IMR-90 (cell line): ENCODE measurements around the gene FANCD2OS. TPM values are rescaled to one million over a fixed set of nuclear protein-coding genes. Genes with fewer than 3 reads are reported as not detected.

Experiments used
- ATAC-seq: fragments of 200-7000 bp; cut with Tn5 transposase; 2 replicates; pipeline ENCODE4 v1.9.1; 2020; ENCODE audit warnings: low read depth, mild to moderate bottlenecking, moderate library complexity
- BruUV-seq: library from RNA; stranded (reverse); fragments of 400-500 nt; replicated peaks from 2 replicates; lab custom pipeline; 2021; lab: Mats Ljungman, UMichigan
- CTCF ChIA-PET: fragments of 300-600 bp; formaldehyde crosslinking; extraction: SDS; loops from one replicate; lab custom pipeline; 2021; ENCODE audit warnings: antibody characterized with exemption; lab: Yijun Ruan, JAX
- POLR2A ChIA-PET: fragments of 300-600 bp; sonication (Branson Sonifier 250); formaldehyde crosslinking; loops from one replicate; lab custom pipeline; 2022; ENCODE audit warnings: antibody characterized with exemption; ENCODE audit not compliant: unreplicated experiment; lab: Charles Lee
- DNase-seq: peaks from one replicate; pipeline ENCODE4 v3.0.0; 2013
- H2AFZ ChIP-seq: replicated peaks from 2 replicates; pipeline ENCODE3; 2013; ENCODE audit warnings: low read length, mild to moderate bottlenecking; ENCODE audit not compliant: poor library complexity
- H2AK5ac ChIP-seq: 2 replicates; pipeline ENCODE4 v1.6.1; 2013; ENCODE audit warnings: low read depth, low read length, inconsistent platforms
- H2AK9ac ChIP-seq: replicated peaks from 2 replicates; pipeline ENCODE3; 2013; ENCODE audit warnings: mild to moderate bottlenecking, low read depth, low read length, moderate library complexity; ENCODE audit not compliant: poor library complexity
- H2BK120ac ChIP-seq: 2 replicates; pipeline ENCODE4 v1.6.1; 2013; ENCODE audit warnings: low read depth, low read length, inconsistent platforms
- H2BK15ac ChIP-seq: 3 replicates; pipeline ENCODE4 v1.6.1; 2013; ENCODE audit warnings: low read depth, low read length, inconsistent platforms
- H2BK20ac ChIP-seq: 2 replicates; pipeline ENCODE4 v1.6.1; 2013; ENCODE audit warnings: low read depth, mild to moderate bottlenecking, inconsistent platforms, low read length, moderate library complexity
- H2BK5ac ChIP-seq: 2 replicates; pipeline ENCODE4 v1.6.1; 2013; ENCODE audit warnings: mild to moderate bottlenecking, low read depth, low read length, inconsistent platforms; ENCODE audit not compliant: poor library complexity, severe bottlenecking
- H3K14ac ChIP-seq: replicated peaks from 2 replicates; pipeline ENCODE4 v1.6.1; 2013; ENCODE audit warnings: low read depth, low read length, inconsistent platforms
- H3K18ac ChIP-seq: 2 replicates; pipeline ENCODE4 v1.6.1; 2013; ENCODE audit warnings: low read depth, low read length, control low read depth
- H3K23ac ChIP-seq: 2 replicates; pipeline ENCODE4 v1.6.1; 2013; ENCODE audit warnings: low read depth, low read length, inconsistent platforms
- H3K27ac ChIP-seq: 2 replicates; pipeline ENCODE4 v1.5.1; 2013; ENCODE audit warnings: mild to moderate bottlenecking, control low read depth, low read length; ENCODE audit not compliant: insufficient read depth
- H3K27me3 ChIP-seq: 2 replicates; pipeline ENCODE4 v1.6.1; 2013; ENCODE audit warnings: low read length; ENCODE audit not compliant: control insufficient read depth, insufficient read depth
- H3K36me3 ChIP-seq: 2 replicates; pipeline ENCODE4 v1.6.1; 2013; ENCODE audit warnings: low read length, mixed read lengths; ENCODE audit not compliant: control insufficient read depth, insufficient read depth
- H3K4ac ChIP-seq: 2 replicates; pipeline ENCODE4 v1.6.1; 2013; ENCODE audit warnings: low read depth, low read length, inconsistent platforms
- H3K4me1 ChIP-seq: 2 replicates; pipeline ENCODE4 v1.6.1; 2013; ENCODE audit warnings: low read length, mixed read lengths; ENCODE audit not compliant: control insufficient read depth, insufficient read depth
- H3K4me2 ChIP-seq: 2 replicates; pipeline ENCODE4 v1.6.1; 2013; ENCODE audit warnings: low read depth, mild to moderate bottlenecking, control low read depth, low read length, moderate library complexity
- H3K4me3 ChIP-seq: 2 replicates; pipeline ENCODE4 v1.5.1; 2013; ENCODE audit warnings: low read depth, mild to moderate bottlenecking, control low read depth, low read length, moderate library complexity; ENCODE audit not compliant: insufficient read depth
- H3K56ac ChIP-seq: 2 replicates; pipeline ENCODE4 v1.6.1; 2013; ENCODE audit warnings: low read length, inconsistent platforms; ENCODE audit not compliant: insufficient read depth; ENCODE audit errors: extremely low read depth
- H3K79me1 ChIP-seq, 2 experiments: 2 replicates each; pipeline ENCODE4 v1.6.1; 2013; ENCODE audit warnings: low read length in 2 of 2, inconsistent platforms in 1 of 2, low read depth in 1 of 2
- H3K9ac ChIP-seq: 2 replicates; pipeline ENCODE4 v1.6.1; 2013; ENCODE audit warnings: low read depth, low read length, control low read depth
- H3K9me1 ChIP-seq: 2 replicates; pipeline ENCODE4 v1.6.1; 2013; ENCODE audit warnings: low read length, inconsistent platforms; ENCODE audit not compliant: insufficient read depth
- H3K9me3 ChIP-seq: 2 replicates; pipeline ENCODE4 v1.6.1; 2013; ENCODE audit warnings: low read length; ENCODE audit not compliant: control insufficient read depth, insufficient read depth
- H4K20me1 ChIP-seq: 2 replicates; pipeline ENCODE4 v1.6.1; 2013; ENCODE audit warnings: low read length, inconsistent platforms; ENCODE audit not compliant: insufficient read depth
- H4K5ac ChIP-seq: 2 replicates; pipeline ENCODE4 v1.6.1; 2013; ENCODE audit warnings: mild to moderate bottlenecking, low read depth, low read length, control low read depth
- H4K8ac ChIP-seq, 2 experiments: 2 replicates each; pipeline ENCODE4 v1.6.1; 2013; ENCODE audit warnings: low read depth in 2 of 2, low read length in 2 of 2, control low read depth in 1 of 2, inconsistent platforms in 1 of 2
- H4K91ac ChIP-seq: 2 replicates; pipeline ENCODE4 v1.6.1; 2013; ENCODE audit warnings: low read depth, low read length, inconsistent platforms; ENCODE audit not compliant: insufficient read depth
- NFE2L2 ChIP-seq: fragments of 150-350 bp; IDR thresholded peaks from 2 replicates; pipeline ENCODE4 v1.6.1; 2016; ENCODE audit warnings: low read depth, mild to moderate bottlenecking, low read length
- POLR2A ChIP-seq: IDR thresholded peaks from 2 replicates; pipeline ENCODE4 v1.6.1; 2012; ENCODE audit warnings: mild to moderate bottlenecking, low read depth, low read length
- RCOR1 ChIP-seq: IDR thresholded peaks from 2 replicates; pipeline ENCODE4 v1.6.1; 2012; ENCODE audit warnings: mild to moderate bottlenecking, low read length, improper control_type of control experiment; ENCODE audit not compliant: insufficient replicate concordance
- WGBS, 2 experiments: methylation state at CpG; one replicate each; pipeline versions ENCODE4 v1.1.5 to v1.1.7; 2013; ENCODE audit warnings: missing lambda C conversion rate in 2 of 2; ENCODE audit not compliant: insufficient read length in 1 of 2; ENCODE audit errors: extremely low coverage in 2 of 2; 5-methylcytosine and 5-hydroxymethylcytosine counted together
- dilution Hi-C: fragments of 300-500 bp; cut with HindIII; formaldehyde crosslinking; loops from one replicate; pipeline ENCODE4 v1.14.3; 2018; ENCODE audit warnings: low sequenced_read_pairs; ENCODE audit not compliant: unreplicated experiment
- in situ Hi-C: fragments of 300-500 bp; cut with MboI; formaldehyde crosslinking; loops from 3 replicates; pipeline ENCODE4 v1.14.3; 2019; ENCODE audit warnings: low sequenced_read_pairs, inconsistent platforms, mixed read lengths
- intact Hi-C: fragments of 100-400 bp; cut with micrococcal nuclease; formaldehyde crosslinking; loops from 2 replicates; pipeline ENCODE4 v1.10.0; 2022
- polyA plus RNA-seq, 3 experiments: library from polyadenylated mRNA; depleted of rRNA; stranded (reverse); fragments of >200 nt; gene quantifications; 2 replicates each; pipeline ENCODE4 v1.2.3, GENCODE V29; 2012; ENCODE audit warnings: low replicate concordance in 1 of 3
- total RNA-seq: library from RNA; depleted of rRNA; stranded (reverse); fragments of >200 nt; gene quantifications from 2 replicates; pipeline ENCODE4 v1.2.3, GENCODE V29; 2012
- TF ChIP-seq, protein P1 (sequence below): fragments of 150-350 bp; IDR thresholded peaks from 2 replicates; pipeline ENCODE4 v1.6.1; 2017; ENCODE audit warnings: mild to moderate bottlenecking, antibody characterized with exemption, low read length, low read depth

Gene FANCD2OS
- total and polyA plus RNA-seq, 2 of the 4 experiments (the other 2 are of a cell fraction): not detected

DNA sequence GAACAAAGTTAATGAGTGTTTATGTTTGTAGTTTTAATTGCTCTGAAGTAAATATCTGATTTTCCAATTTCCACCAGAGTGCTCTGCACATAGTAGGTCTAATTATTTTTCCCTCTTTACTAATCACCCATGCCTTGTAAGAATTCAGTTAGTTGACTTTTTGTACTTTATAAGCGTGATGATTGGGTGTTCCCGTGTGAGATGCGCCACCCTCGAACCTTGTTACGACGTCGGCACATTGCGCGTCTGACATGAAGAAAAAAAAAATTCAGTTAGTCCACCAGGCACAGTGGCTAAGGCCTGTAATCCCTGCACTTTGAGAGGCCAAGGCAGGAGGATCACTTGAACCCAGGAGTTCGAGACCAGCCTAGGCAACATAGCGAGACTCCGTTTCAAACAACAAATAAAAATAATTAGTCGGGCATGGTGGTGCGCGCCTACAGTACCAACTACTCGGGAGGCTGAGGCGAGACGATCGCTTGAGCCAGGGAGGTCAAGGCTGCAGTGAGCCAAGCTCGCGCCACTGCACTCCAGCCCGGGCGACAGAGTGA lies 33.0 kb upstream of the FANCD2OS start:
- 94% methylated on average over 7 of the region's 23 CpGs; no CpG with 5 or more reads in 1 of the 2 experiments for WGBS, 2 experiments
- H3K4me1 ChIP-seq: peaks cover 7% of the 10 kb centered on the region
- H3K18ac ChIP-seq: no peak overlapping the region
- peak overlapping the region; percentile 46; the same call in 1 of the 2 replicates for H3K14ac ChIP-seq
- in situ Hi-C loops: no loop called here
- no TSS peak for BruUV-seq
- dilution Hi-C loops: no loop called here
- H2AFZ ChIP-seq: peak overlapping the region; percentile 97
- H3K27me3 ChIP-seq: no peaks in the 10 kb centered on the region
- peaks cover 7% of the 10 kb centered on the region; the same call in 1 of the 2 replicates for H3K9me1 ChIP-seq
- no peak overlapping the region for H2BK20ac ChIP-seq
- H3K23ac ChIP-seq: no peak overlapping the region
- peaks cover 7 to 27% of the 10 kb centered on the region in 2 experiments; a peak in 2 of 4 replicates for H3K79me1 ChIP-seq
- peak overlapping the region; percentile 30 for H2BK5ac ChIP-seq
- DNase-seq: no peak
- H3K9me3 ChIP-seq: no peaks in the 10 kb centered on the region
- H4K5ac ChIP-seq: peak overlapping the region; percentile 77
- no peak overlapping the region for H2BK15ac ChIP-seq
- H2BK120ac ChIP-seq: no peak overlapping the region
- peak overlapping the region; percentile 25; the same call in 1 of the 2 replicates for H3K27ac ChIP-seq
- H2AK5ac ChIP-seq: peak overlapping the region; percentile 83
- H4K8ac ChIP-seq: peak overlapping the region; percentile 92 to 97
- H2AK9ac ChIP-seq: no peak overlapping the region
- H3K4me3 ChIP-seq: no peak overlapping the region
- H3K4me2 ChIP-seq: no peak overlapping the region
- intact Hi-C loops: loop anchor here (10.0 kb wide), 1 partner anchor 156 kb away; the partner anchor contains the start of gene EMC3
- peak overlapping the region; percentile 63; the same call in 1 of the 2 replicates for H3K4ac ChIP-seq
- H4K91ac ChIP-seq: peak overlapping the region; percentile 45; the same call in 1 of the 2 replicates
- H3K36me3 ChIP-seq: peaks cover 11% of the 10 kb centered on the region
- peaks cover 27% of the 10 kb centered on the region for H4K20me1 ChIP-seq
- ChIA-PET POLR2A (no interaction called here), CTCF (interaction anchor here (0.6 kb wide), 1 partner anchor 10 kb away, joined by 5 read pairs; no protein-coding TSS in a partner anchor)
- no peak for ATAC-seq
- no peak overlapping the region for H3K56ac ChIP-seq
- no peak overlapping the region for H3K9ac ChIP-seq
- TF ChIP-seq RCOR1 (no peak), NFE2L2 (no peak), POLR2A (no peak)
- TF ChIP-seq, protein P1, sequence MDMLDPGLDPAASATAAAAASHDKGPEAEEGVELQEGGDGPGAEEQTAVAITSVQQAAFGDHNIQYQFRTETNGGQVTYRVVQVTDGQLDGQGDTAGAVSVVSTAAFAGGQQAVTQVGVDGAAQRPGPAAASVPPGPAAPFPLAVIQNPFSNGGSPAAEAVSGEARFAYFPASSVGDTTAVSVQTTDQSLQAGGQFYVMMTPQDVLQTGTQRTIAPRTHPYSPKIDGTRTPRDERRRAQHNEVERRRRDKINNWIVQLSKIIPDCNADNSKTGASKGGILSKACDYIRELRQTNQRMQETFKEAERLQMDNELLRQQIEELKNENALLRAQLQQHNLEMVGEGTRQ: no peak
